ENCODE results near the gene MERTK.
A peak's percentile ranks its signal among the peaks of the same experiment; 100 is the strongest.

MERTK gene

DNA sequence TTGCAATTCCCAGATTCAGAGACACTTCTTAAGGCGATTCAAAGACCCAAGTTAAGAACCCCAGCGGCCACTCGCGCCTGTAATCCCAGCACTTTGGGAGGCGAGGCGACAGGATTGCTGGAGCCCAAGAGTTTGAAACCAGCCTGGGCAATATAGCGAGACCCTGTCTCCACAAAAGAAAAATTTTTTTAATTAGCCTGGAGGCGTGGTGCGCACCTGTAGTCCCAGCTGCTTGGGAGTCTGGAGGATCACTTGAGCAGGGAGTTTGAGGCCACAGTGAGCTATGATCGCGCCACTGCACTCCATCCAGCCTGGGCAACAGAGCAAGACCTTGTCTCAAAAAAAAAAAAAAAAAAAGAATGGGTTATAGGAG, 13.8 kb upstream of the MERTK start:
- Histone ChIP-seq H3K36me3 (peaks cover 0 to 10% (median 7%) of the 10 kb centered on the region in 3 donors), H3K27me3 (no peaks in the 10 kb centered on the region), H3K4me3 (peak overlapping the region; percentile 87 to 98), H3K9me3 (no peaks in the 10 kb centered on the region), H3K27ac (peak overlapping the region; percentile 78 to 79), H3K4me1 (peaks cover 0 to 14% (median 12%) of the 10 kb centered on the region in 4 donors)
- DNase-seq: no peak
- intact Hi-C loops (cut with DNase I; ENCODE audit: low total_unique reads): no loop called here
- TF ChIP-seq, protein P1, sequence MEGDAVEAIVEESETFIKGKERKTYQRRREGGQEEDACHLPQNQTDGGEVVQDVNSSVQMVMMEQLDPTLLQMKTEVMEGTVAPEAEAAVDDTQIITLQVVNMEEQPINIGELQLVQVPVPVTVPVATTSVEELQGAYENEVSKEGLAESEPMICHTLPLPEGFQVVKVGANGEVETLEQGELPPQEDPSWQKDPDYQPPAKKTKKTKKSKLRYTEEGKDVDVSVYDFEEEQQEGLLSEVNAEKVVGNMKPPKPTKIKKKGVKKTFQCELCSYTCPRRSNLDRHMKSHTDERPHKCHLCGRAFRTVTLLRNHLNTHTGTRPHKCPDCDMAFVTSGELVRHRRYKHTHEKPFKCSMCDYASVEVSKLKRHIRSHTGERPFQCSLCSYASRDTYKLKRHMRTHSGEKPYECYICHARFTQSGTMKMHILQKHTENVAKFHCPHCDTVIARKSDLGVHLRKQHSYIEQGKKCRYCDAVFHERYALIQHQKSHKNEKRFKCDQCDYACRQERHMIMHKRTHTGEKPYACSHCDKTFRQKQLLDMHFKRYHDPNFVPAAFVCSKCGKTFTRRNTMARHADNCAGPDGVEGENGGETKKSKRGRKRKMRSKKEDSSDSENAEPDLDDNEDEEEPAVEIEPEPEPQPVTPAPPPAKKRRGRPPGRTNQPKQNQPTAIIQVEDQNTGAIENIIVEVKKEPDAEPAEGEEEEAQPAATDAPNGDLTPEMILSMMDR (IDR thresholded peaks at IDR 0.05): peak in 1 of 2 experiments; percentile 11

DNA sequence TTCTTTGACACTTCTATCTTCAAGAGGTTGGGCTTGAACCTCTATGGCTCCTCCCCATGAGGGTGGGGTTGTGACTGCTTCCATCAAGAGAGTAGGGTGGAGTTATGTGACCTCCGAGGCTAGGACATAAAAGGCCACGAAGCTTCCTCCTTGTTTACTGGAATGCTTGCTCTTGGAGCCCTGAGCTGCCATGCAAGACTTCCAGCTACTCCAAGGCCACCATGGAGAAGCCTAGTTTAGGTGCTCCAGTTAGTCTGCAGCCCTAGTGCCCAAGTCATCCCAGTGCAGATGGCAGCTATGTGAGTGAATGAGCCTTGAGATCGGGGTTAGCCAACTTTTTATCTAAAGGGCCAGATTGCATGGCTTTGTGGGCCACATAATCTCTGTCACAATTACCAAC, 2.4 kb upstream of the MERTK start:
- no peak for DNase-seq
- intact Hi-C loops (cut with DNase I; ENCODE audit: low total_unique reads): loop anchor here (5.0 to 10.0 kb wide), 2 partner anchors 151 to 379 kb away; partner anchors contain the start of gene ZC3H6
- TF ChIP-seq, protein P1 (IDR thresholded peaks at IDR 0.05): no peak

DNA sequence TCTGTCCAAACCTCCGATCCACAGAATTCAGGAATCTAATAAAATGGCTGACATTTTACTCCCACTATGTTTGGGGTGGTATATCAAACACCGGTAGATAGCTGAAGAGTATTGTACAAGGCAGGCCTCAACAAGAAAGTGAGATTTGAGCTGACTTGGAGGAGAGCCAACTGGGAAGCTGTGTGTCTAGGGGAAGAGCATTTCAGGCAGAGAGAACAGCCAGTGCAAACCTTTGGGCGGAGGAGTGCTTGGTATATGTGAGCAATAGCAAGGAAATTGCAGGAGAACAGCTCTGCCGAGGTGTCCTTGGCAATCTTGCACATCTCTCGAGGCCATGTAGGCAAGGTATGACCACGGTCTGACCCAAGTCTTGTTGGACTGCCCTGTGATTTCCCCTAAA, 1.8 kb upstream of the MERTK start:
- no peak overlapping the region for H3K4me3 ChIP-seq
- TF ChIP-seq, protein P1 (IDR thresholded peaks at IDR 0.05): no peak
- no peak for DNase-seq
- H3K4me1 ChIP-seq: peaks cover 0 to 27% (median 13%) of the 10 kb centered on the region in 4 donors
- no peaks in the 10 kb centered on the region for H3K36me3 ChIP-seq
- H3K9me3 ChIP-seq: no peaks in the 10 kb centered on the region
- H3K27me3 ChIP-seq: no peaks in the 10 kb centered on the region
- no peak overlapping the region for H3K27ac ChIP-seq
- intact Hi-C loops (cut with DNase I; ENCODE audit: low total_unique reads): loop anchor here (5.0 to 10.0 kb wide), 2 partner anchors 151 to 378 kb away; partner anchors contain the start of gene ZC3H6

More for the DNA sequence above, 2.4 kb upstream of the MERTK start:
- H3K27me3 ChIP-seq: no peaks in the 10 kb centered on the region
- H3K36me3 ChIP-seq: no peaks in the 10 kb centered on the region
- H3K4me3 ChIP-seq: no peak overlapping the region
- no peak overlapping the region for H3K27ac ChIP-seq
- H3K4me1 ChIP-seq: peaks cover 0 to 22% (median 12%) of the 10 kb centered on the region in 4 donors
- H3K9me3 ChIP-seq: no peaks in the 10 kb centered on the region

DNA sequence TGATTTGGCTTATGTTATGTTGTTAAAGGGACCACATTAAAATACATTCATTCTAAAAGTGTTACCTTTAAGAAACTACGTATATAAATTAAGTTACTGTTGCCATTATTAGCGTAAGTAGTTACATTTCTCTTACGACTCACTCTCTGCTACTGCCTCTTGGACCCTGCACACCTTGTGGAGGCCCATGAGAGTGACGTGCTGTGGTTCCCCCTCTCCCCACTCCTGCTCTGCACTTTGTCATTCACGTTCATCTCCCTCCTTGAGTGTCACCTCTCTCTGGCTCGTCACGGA, 830 bp upstream of the MERTK start:
- no peaks in the 10 kb centered on the region for H3K36me3 ChIP-seq
- H3K4me1 ChIP-seq: peaks cover 0 to 37% (median 13%) of the 10 kb centered on the region in 4 donors
- DNase-seq: no peak
- TF ChIP-seq, protein P1 (IDR thresholded peaks at IDR 0.05): no peak
- intact Hi-C loops (cut with DNase I; ENCODE audit: low total_unique reads): loop anchor here (5.0 to 10.0 kb wide), 2 partner anchors 150 to 377 kb away; partner anchors contain the start of gene ZC3H6
- no peaks in the 10 kb centered on the region for H3K27me3 ChIP-seq
- H3K9me3 ChIP-seq: no peaks in the 10 kb centered on the region
- H3K27ac ChIP-seq: peak overlapping the region; percentile 92 to 95
- H3K4me3 ChIP-seq: peak overlapping the region; percentile 89 to 92

DNA sequence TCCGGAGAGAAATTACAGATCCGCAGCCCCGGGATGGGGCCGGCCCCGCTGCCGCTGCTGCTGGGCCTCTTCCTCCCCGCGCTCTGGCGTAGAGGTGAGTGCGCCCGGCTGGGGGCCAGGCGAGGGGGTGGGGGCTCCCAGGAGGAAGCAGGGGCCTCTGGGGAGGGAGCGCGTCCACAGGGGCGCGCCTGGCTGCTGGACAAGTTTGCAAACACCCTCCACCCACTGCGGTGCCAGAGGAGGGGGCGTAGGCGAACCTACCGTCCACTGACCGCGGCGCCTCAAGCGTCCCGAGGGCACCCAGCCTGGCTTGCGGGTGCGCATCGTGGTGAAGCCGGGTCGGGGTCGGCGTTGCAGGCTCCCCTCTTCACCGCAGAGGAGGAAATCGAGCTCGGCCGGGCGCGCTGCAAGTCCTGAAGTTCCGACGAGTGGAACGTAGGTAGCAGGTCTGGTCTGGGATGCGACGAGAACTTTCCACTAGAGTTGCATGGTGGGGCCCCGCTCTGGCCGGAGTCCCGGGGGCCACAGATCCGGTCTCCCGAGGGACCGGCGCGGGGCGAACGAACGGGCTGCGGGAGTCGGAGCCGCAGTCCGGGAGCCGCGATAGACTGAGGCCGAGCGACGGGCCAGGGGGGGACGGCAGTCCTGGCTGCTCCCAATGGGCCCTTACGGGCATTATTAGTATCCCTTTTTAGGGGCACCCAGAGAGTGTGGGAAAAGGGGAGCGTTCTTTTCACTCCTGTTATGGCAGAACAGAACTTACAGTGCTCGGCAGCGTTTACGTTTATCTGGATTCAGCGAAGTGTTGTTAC, 502 bp downstream of the MERTK start:
- H3K4me3 ChIP-seq: peak overlapping the region; percentile 89 to 92
- DNase-seq: peak in 1 of 2 donors; percentile 37

More for the DNA sequence above, 502 bp downstream of the MERTK start:
- Histone ChIP-seq H3K4me1 (peaks cover 0 to 50% (median 19%) of the 10 kb centered on the region in 4 donors), H3K36me3 (no peaks in the 10 kb centered on the region), H3K9me3 (no peaks in the 10 kb centered on the region), H3K27me3 (no peaks in the 10 kb centered on the region), H3K27ac (peak overlapping the region; percentile 92 to 95)
- intact Hi-C loops (cut with DNase I; ENCODE audit: low total_unique reads): loop anchor here (2.0 to 10.0 kb wide), 3 partner anchors 48 to 376 kb away; partner anchors contain the start of gene ZC3H6
- TF ChIP-seq, protein P1 (IDR thresholded peaks at IDR 0.05): no peak

Measured in tibial artery (tissue), 4 donors.